ENCODE data around the gene TRAFD1. TPM values are rescaled to one million over a fixed set of nuclear protein-coding genes. Genes with fewer than 3 reads are reported as not detected.

The TRAFD1 gene
- total and polyA plus RNA-seq, 2 of the 8 experiments (the other 6 are each of a cell fraction or from before 2014, with no cell fraction given) = 18.1 to 33.1 TPM

DNA sequence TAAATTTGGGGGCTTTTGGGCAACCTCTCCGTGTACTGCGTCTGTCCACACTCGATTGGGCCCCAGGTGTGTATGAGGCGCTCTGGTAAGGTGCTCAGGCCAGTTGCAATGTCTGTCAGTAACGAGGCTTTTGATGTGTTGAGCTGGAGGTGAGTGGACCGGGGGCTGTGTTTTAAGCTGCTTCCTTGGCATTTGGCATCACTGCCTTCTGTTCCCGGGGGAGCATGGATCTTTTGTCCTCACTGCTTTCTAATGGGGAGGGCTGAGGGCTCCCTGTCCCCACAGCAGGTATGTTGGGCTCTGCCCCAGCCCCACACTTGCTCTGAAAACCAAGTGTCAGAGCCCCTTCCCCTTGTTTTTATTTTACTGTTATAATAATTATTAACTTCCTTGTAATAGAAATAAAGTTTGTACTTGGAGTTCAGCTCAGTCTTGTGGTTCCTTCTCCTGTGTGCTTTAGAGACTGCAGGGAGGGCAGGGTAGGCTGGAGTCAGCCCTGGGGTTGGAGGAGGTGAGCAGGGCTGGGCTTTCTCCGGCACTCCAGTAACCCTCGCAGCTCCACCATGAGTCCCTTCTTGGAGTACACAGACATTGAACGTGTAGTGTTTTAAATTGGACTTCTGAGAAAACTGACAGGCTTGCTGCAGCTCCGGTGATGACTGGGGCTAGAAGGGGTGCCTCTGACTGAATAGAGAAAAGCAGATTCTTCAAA, 28.0 kb downstream of the TRAFD1 start:
- H3K27me3 ChIP-seq (replicated peaks in 1 of 4; ENCODE audit: control insufficient read depth in 3 of 4, extremely low read depth in 1 of 4, insufficient read depth in 3 of 4, low read length in 3 of 4) = no peaks in the 10 kb centered on the region
- no peak overlapping the region for H2BK20ac ChIP-seq (ENCODE audit: low read length)
- POLR2A ChIA-PET (ENCODE audit: partially characterized antibody) = interaction anchor here (0.7 to 1.7 kb wide), 6 partner anchors 8 to 253 kb away, joined by 3 to 4 read pairs (median 3); partner anchors contain the start of gene TRAFD1
- H3K4me2 ChIP-seq (ENCODE audit: insufficient read depth in 1 of 2, low read depth in 2 of 2, low read length in 2 of 2) = no peak overlapping the region
- no peaks in the 10 kb centered on the region for H3K79me1 ChIP-seq (ENCODE audit: low read depth, low read length)
- H3K4me3 ChIP-seq (ENCODE audit: extremely low read depth in 1 of 4, insufficient read depth in 2 of 4, low read depth in 3 of 4, low read length in 4 of 4) = no peak overlapping the region
- H3K9me3 ChIP-seq (ENCODE audit: insufficient read depth in 2 of 2, low read depth in 1 of 2, low read length in 1 of 2) = peaks cover 0 to under 1% of the 10 kb centered on the region in 2 experiments; a peak in 2 of 4 replicates
- no peak overlapping the region for H2BK5ac ChIP-seq (ENCODE audit: low read depth, low read length)
- WGBS, 2 experiments (ENCODE audit: extremely low coverage in 1 of 2, insufficient coverage in 1 of 2, insufficient read length in 1 of 2, insufficient replicate concordance in 2 of 2, low coverage in 1 of 2, low lambda C conversion rate in 2 of 2, missing lambda C conversion rate in 1 of 2) = 95% methylated on average over 11 of the region's 11 CpGs; no CpG with 5 or more reads in 1 of the 2 experiments
- no peak overlapping the region for H3K9ac ChIP-seq (replicated peaks in 1 of 4; ENCODE audit: extremely low read depth in 1 of 4, low read depth in 3 of 4, low read length in 3 of 4)
- no peaks in the 10 kb centered on the region for H3K23me2 ChIP-seq (ENCODE audit: low read depth, low read length)
- no peak overlapping the region for H3K4ac ChIP-seq (replicated peaks; ENCODE audit: insufficient read length, low read depth, low read length)
- peaks cover 9 to 46% (median 30%) of the 10 kb centered on the region in 4 experiments; a peak in 7 of 8 replicates for H3K36me3 ChIP-seq (ENCODE audit: control insufficient read depth in 2 of 4, insufficient read depth in 4 of 4, low read length in 3 of 4)
- H2BK12ac ChIP-seq (ENCODE audit: low read depth, low read length) = no peak overlapping the region
- no peak overlapping the region for H3K23ac ChIP-seq (ENCODE audit: insufficient read length)
- no peak overlapping the region for H2BK120ac ChIP-seq (replicated peaks; ENCODE audit: low read depth, low read length)
- H4K20me1 ChIP-seq (replicated peaks in 1 of 2; ENCODE audit: control insufficient read depth in 1 of 2, insufficient read depth in 2 of 2, low read length in 2 of 2) = no peaks in the 10 kb centered on the region
- CTCF ChIA-PET (ENCODE audit: partially characterized antibody) = interaction anchor here (1.1 to 1.3 kb wide), 3 partner anchors 9 to 400 kb away, joined by 3 to 5 read pairs (median 4); no protein-coding TSS in a partner anchor
- no peak overlapping the region for H3K14ac ChIP-seq (ENCODE audit: insufficient read length)
- no peak overlapping the region; the same call in 1 of the 2 replicates for H4K8ac ChIP-seq (ENCODE audit: extremely low read depth, insufficient read depth, low read length)
- no peak overlapping the region for H3K56ac ChIP-seq (replicated peaks; ENCODE audit: insufficient read length, low read depth, low read length)
- H2BK15ac ChIP-seq (ENCODE audit: low read length) = no peak overlapping the region
- no peak overlapping the region for H4K5ac ChIP-seq (ENCODE audit: insufficient read length, low read depth, low read length)
- H3K4me1 ChIP-seq (replicated peaks in 1 of 4; ENCODE audit: control insufficient read depth in 3 of 4, insufficient read depth in 4 of 4, low read length in 3 of 4) = no peaks in the 10 kb centered on the region
- DNase-seq (ENCODE audit: low read depth in 1 of 2, low spot score in 2 of 2) = no peak
- H4K91ac ChIP-seq (replicated peaks; ENCODE audit: insufficient read length, low read length) = no peak overlapping the region
- no peak overlapping the region for H2AK5ac ChIP-seq (ENCODE audit: low read depth, low read length)
- H3K27ac ChIP-seq (ENCODE audit: low read depth, low read length) = no peak overlapping the region
- FAIRE-seq = no peak
- no peak overlapping the region for H2AFZ ChIP-seq (ENCODE audit: low read length)
- no peaks in the 10 kb centered on the region for H3K79me2 ChIP-seq (ENCODE audit: control insufficient read depth in 1 of 2, insufficient read depth in 2 of 2, low read length in 2 of 2)
- H3K18ac ChIP-seq (ENCODE audit: extremely low read depth, low read length) = no peak overlapping the region
- TF ChIP-seq, protein P1, sequence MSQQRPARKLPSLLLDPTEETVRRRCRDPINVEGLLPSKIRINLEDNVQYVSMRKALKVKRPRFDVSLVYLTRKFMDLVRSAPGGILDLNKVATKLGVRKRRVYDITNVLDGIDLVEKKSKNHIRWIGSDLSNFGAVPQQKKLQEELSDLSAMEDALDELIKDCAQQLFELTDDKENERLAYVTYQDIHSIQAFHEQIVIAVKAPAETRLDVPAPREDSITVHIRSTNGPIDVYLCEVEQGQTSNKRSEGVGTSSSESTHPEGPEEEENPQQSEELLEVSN (IDR thresholded peaks at IDR 0.05) = no peak
- TF ChIP-seq TEAD4 (IDR thresholded peaks at IDR 0.05; ENCODE audit: low read depth, low read length) = no peak
- TF ChIP-seq KDM4A (IDR thresholded peaks at IDR 0.05; ENCODE audit: low read depth, low read length, severe bottlenecking) = no peak
- TF ChIP-seq GABPA (IDR thresholded peaks at IDR 0.05; ENCODE audit: borderline replicate concordance, insufficient read depth, low read length) = no peak
- no peak for TF ChIP-seq SP4 (IDR thresholded peaks at IDR 0.05; ENCODE audit: low read length)
- TF ChIP-seq ASH2L (IDR thresholded peaks at IDR 0.05; ENCODE audit: low read length) = no peak
- no peak for TF ChIP-seq CTBP2 (IDR thresholded peaks at IDR 0.05; ENCODE audit: borderline replicate concordance, insufficient read depth, insufficient read length, low read length)
- TF ChIP-seq EGR1 (IDR thresholded peaks at IDR 0.05; ENCODE audit: borderline replicate concordance, low read depth, low read length) = no peak
- TF ChIP-seq POU5F1 (IDR thresholded peaks at IDR 0.05; ENCODE audit: low read depth, low read length) = no peak

Measured in H1 (cell line).